Gastrocnemius medialis (tissue), 4 donors: ENCODE data around the gene SRPRB. TPM values are rescaled to one million over a fixed set of nuclear protein-coding genes. Genes with fewer than 3 reads are reported as not detected.
A peak's percentile ranks its signal among the peaks of the same experiment; 100 is the strongest.

Experiments used
- ATAC-seq, 2 donors: fragments of 150-250 bp; one replicate each; pipeline ENCODE4 v1.9.1; 2016
- DNase-seq, 2 donors: peaks; one replicate each; pipeline ENCODE4 v3.0.0-alpha.2; 2019
- H3K27ac ChIP-seq, 4 donors: fragments of 200-600 bp; sonication (generic); 1 replicate in 1 of 4; 2 replicates in 3 of 4; pipeline ENCODE4 v1.5.1; 2016 to 2018; ENCODE audit warnings: mild to moderate bottlenecking in 2 of 4, moderate library complexity in 1 of 4
- H3K27me3 ChIP-seq, 3 donors: fragments of 200-600 bp; sonication (generic) in 2 of 3; 1 replicate in 1 of 3; 2 replicates in 2 of 3; pipeline versions ENCODE4 v1.5.1 to v1.6.0; 2016 to 2019; ENCODE audit warnings: mild to moderate bottlenecking in 1 of 3, moderate library complexity in 1 of 3
- H3K36me3 ChIP-seq, 2 donors: fragments of 200-600 bp; sonication (generic) in 1 of 2; one replicate each; pipeline ENCODE4 v1.5.1; 2017 to 2018
- H3K4me1 ChIP-seq, 2 donors: fragments of 200-600 bp; sonication (generic) in 1 of 2; one replicate each; pipeline ENCODE4 v1.5.1; 2016 to 2017; ENCODE audit warnings: mild to moderate bottlenecking in 2 of 2
- H3K4me3 ChIP-seq, 4 donors: fragments of 200-600 bp; sonication (generic) in 3 of 4; 1 replicate in 1 of 4; 2 replicates in 3 of 4; pipeline ENCODE4 v1.5.1; 2016 to 2019; ENCODE audit warnings: mild to moderate bottlenecking in 2 of 4
- H3K9me3 ChIP-seq, 3 donors: fragments of 200-600 bp; sonication (generic) in 2 of 3; 1 replicate in 1 of 3; 2 replicates in 2 of 3; pipeline ENCODE4 v1.5.1; 2016 to 2019
- CTCF ChIP-seq, 5 experiments: fragments of 450-650 bp in 3 of 5; fragments of 200-600 bp in 2 of 5; sonication (generic) in 2 of 5; IDR thresholded peaks in 4 of 5; conservative IDR thresholded peaks in 1 of 5; 1 replicate in 4 of 5; 2 replicates in 1 of 5; pipeline ENCODE4 v1.5.1; 2016 to 2019; ENCODE audit warnings: antibody characterized with exemption in 5 of 5, mild to moderate bottlenecking in 3 of 5, moderate library complexity in 3 of 5
- POLR2A ChIP-seq, 2 donors: fragments of 450-650 bp; IDR thresholded peaks; one replicate each; pipeline ENCODE4 v1.6.1; 2017; ENCODE audit warnings: antibody characterized with exemption in 2 of 2, mild to moderate bottlenecking in 2 of 2, moderate library complexity in 2 of 2
- in situ Hi-C, 4 donors: fragments of 200-750 bp; cut with MboI; loops; one replicate each; pipeline versions ENCODE4 v1.15.0 to v1.8.0; 2017; ENCODE audit warnings: low sequenced_read_pairs in 4 of 4
- intact Hi-C: fragments of 100-400 bp; cut with DNase I; formaldehyde crosslinking; loops from one replicate; pipeline ENCODE4 v1.15.1; 2023; ENCODE audit warnings: low total_unique reads
- total RNA-seq, 4 donors: library from RNA; depleted of rRNA; stranded (reverse); fragments of >200 nt; gene quantifications; one replicate each; pipeline versions ENCODE4 v1.1.0 to v1.2.3, GENCODE V29; 2016

Gene SRPRB
- total RNA-seq, 4 donors from 2014 or later = 19.0 to 22.3 (median 20.6) TPM

GRCh38 chr3:133799794-133800585, 5.6 kb upstream of the SRPRB start:
- H3K4me1 ChIP-seq = no peaks in the 10 kb centered on the region
- peak in 1 of 2 donors; percentile 22 for DNase-seq
- no peak for ATAC-seq
- in situ Hi-C loops = loop anchor here in 1 of 4 donors (25.0 kb wide), 2 partner anchors 687 to 1088 kb away; partner anchors contain the start of genes ANAPC13, CEP63 and NPHP3
- intact Hi-C loops = loop anchor here (10.0 kb wide), 1 partner anchor 685 kb away; the partner anchor contains the start of genes ANAPC13 and CEP63
- no peaks in the 10 kb centered on the region for H3K9me3 ChIP-seq
- no peak overlapping the region for H3K27ac ChIP-seq
- H3K4me3 ChIP-seq = no peak overlapping the region
- H3K36me3 ChIP-seq = no peaks in the 10 kb centered on the region
- H3K27me3 ChIP-seq = no peaks in the 10 kb centered on the region
- TF ChIP-seq CTCF (IDR thresholded peaks at IDR 0.05 in 4 of 5, conservative IDR thresholded peaks at IDR 0.05 in 1 of 5) (no peak), POLR2A (IDR thresholded peaks at IDR 0.05) (no peak)

- intact Hi-C loops (loop anchor here (10.0 kb wide), 1 partner anchor 681 kb away; the partner anchor contains the start of genes ANAPC13 and CEP63), in situ Hi-C loops (loop anchor here in 1 of 4 donors (25.0 kb wide), 2 partner anchors 684 to 1091 kb away; partner anchors contain the start of genes ANAPC13, CEP63 and NPHP3)
- Histone ChIP-seq H3K4me3 (no peak overlapping the region), H3K36me3 (peaks cover 0 to 12% of the 10 kb centered on the region in 2 donors), H3K9me3 (no peaks in the 10 kb centered on the region), H3K4me1 (peaks cover 6 to 11% of the 10 kb centered on the region in 2 donors), H3K27me3 (no peaks in the 10 kb centered on the region), H3K27ac (no peak overlapping the region)
- ATAC-seq (no peak), DNase-seq (no peak)
- TF ChIP-seq POLR2A (IDR thresholded peaks at IDR 0.05) = no peak
- no peak for TF ChIP-seq CTCF (IDR thresholded peaks at IDR 0.05 in 4 of 5, conservative IDR thresholded peaks at IDR 0.05 in 1 of 5)
Observed at GRCh38 chr3:133803469-133803868, 2.1 kb upstream of the SRPRB start.

- Histone ChIP-seq H3K36me3 (peaks cover 0 to 21% of the 10 kb centered on the region in 2 donors), H3K9me3 (no peaks in the 10 kb centered on the region), H3K27me3 (no peaks in the 10 kb centered on the region), H3K4me3 (peak overlapping the region in 3 of 4 donors; percentile 74 to 96 (median 91)), H3K27ac (no peak overlapping the region), H3K4me1 (peaks cover 6 to 11% of the 10 kb centered on the region in 2 donors)
- intact Hi-C loops = loop anchor here (2.0 to 10.0 kb wide), 4 partner anchors 143 to 1083 kb away; partner anchors contain the start of genes ANAPC13, CDV3, CEP63 and NPHP3
- in situ Hi-C loops = loop anchor here in 1 of 4 donors (25.0 kb wide), 2 partner anchors 682 to 1093 kb away; partner anchors contain the start of genes ANAPC13, CEP63 and NPHP3
- DNase-seq = no peak
- ATAC-seq = no peak
- no peak for TF ChIP-seq POLR2A (IDR thresholded peaks at IDR 0.05)
- no peak for TF ChIP-seq CTCF (IDR thresholded peaks at IDR 0.05 in 4 of 5, conservative IDR thresholded peaks at IDR 0.05 in 1 of 5)
Observed at GRCh38 chr3:133804896-133805295, 719 bp upstream of the SRPRB start.

GRCh38 chr3:133805384-133805701, 272 bp upstream of the SRPRB start:
- TF ChIP-seq CTCF (IDR thresholded peaks at IDR 0.05 in 4 of 5, conservative IDR thresholded peaks at IDR 0.05 in 1 of 5) = no peak
- no peak for TF ChIP-seq POLR2A (IDR thresholded peaks at IDR 0.05)
- no peak for ATAC-seq
- in situ Hi-C loops = loop anchor here in 1 of 4 donors (25.0 kb wide), 2 partner anchors 682 to 1093 kb away; partner anchors contain the start of genes ANAPC13, CEP63 and NPHP3
- H3K27me3 ChIP-seq = no peaks in the 10 kb centered on the region
- peak overlapping the region in 3 of 4 donors; percentile 72 to 85 (median 78) for H3K27ac ChIP-seq
- peaks cover 6 to 11% of the 10 kb centered on the region in 2 donors for H3K4me1 ChIP-seq
- peak overlapping the region; percentile 74 to 96 (median 87) for H3K4me3 ChIP-seq
- intact Hi-C loops = loop anchor here (2.0 to 10.0 kb wide), 4 partner anchors 143 to 1083 kb away; partner anchors contain the start of genes ANAPC13, CDV3, CEP63 and NPHP3
- DNase-seq = no peak
- H3K9me3 ChIP-seq = no peaks in the 10 kb centered on the region
- H3K36me3 ChIP-seq = peaks cover 0 to 25% of the 10 kb centered on the region in 2 donors
